Hippocampal formation (tissue), 2 donors: ENCODE results near the gene DACH1.
"Not testable (repeated sequence)": the region's sequence is repeated elsewhere in the genome, so short reads cannot be mapped to it uniquely, and the experiment has no call there.

ENCODE experiments used
- DNase-seq, 2 donors: peaks; one replicate each; lab custom pipeline; 2025; lab: John Stamatoyannopoulos, UW

The DACH1 gene

DNA sequence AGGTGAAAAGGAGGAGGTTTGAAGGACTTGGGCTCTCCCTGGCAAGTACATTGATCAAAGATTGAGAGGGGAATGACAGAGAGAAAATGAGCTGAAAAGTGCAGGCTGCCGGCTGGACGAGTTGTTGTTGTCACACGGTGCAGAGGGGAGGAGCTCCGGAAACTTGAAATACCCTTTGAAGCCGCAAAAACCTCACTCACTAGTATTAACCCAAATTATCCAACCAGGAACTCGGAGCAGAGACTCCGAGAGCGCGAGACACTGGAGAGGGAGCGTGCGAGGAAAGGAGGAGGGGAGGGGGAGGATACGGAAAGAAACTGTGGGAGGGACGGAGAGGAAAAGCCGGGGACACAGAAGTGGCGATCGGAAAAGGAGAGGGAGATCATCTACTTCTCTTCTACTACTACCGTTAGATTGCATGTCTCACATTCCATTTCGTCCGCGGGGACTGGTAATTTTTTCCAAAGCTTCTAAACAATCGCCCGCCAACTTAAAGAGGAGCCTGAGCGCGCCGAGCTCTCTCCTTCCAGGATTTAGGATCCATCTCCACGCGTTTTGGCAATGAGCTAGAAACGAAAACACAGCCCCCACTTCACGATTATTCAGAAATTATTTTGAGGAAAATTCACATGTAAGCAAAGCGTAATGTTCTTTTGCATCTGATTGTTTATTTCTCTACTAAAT, at the start of gene DACH1:
Gene DACH1 (minus strand): TSS at position 74 of the 684 bp plus-strand sequence.
- peak in 1 of 2 donors; percentile 5 for DNase-seq

DNA sequence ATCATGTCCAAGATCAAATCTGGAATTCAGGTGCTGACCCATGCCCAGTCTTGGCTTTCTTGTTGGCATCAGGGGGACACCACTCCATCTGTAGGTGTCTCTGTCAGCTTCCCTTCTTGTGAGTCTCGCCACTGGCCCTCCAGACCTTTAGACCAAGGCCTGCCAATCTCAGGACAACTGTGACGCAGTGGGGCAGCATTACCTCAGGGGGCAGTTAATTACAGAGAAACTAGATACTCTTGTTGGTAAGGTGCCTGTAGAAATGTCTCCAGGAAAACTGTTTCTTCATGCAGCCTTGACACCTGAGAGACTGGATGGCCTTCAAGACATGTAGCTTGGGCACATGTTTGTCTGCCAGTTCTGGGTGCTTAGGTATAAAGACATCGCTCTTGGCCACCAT, 46.7 kb upstream of the DACH1 start:
- no peak for DNase-seq

DNA sequence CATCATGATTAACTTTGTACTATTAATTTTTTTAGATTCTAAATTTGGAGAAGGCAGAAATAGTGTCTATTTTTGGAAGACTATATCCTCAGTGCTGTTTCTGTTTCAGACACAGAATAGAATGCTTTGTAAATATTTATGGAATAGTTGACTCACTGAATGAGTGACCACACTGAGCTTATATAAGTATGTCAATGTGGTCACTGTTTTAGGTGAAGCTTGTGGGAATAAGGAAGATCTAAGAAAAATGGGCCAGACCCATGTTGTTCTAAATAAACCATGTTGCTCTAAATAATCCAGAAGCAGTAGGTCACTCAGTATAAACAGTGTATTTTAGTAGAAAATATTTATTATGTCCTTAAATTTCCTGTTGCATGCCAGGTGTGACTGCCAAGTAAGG, 45.5 kb upstream of the DACH1 start:
- no peak for DNase-seq

DNA sequence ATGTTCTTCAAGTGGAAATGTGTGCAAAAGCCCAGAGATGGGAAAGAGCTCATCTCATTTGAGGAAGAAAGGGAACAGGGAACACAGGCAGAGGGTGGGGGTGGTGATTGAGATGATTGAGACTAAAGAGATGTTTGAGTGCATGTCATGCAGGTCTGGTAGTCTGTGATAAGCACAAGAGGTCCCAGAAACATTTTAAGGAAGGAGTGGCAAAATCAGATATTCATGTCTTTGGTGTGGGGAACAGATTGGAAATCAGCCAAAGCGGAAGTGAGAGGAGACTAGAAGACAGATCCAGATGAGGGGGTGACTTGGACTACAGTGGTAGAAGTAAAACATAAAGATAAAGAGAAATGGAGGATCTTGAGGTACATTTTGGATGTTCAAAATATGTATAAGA, 39.4 kb upstream of the DACH1 start:
- no peak for DNase-seq

DNA sequence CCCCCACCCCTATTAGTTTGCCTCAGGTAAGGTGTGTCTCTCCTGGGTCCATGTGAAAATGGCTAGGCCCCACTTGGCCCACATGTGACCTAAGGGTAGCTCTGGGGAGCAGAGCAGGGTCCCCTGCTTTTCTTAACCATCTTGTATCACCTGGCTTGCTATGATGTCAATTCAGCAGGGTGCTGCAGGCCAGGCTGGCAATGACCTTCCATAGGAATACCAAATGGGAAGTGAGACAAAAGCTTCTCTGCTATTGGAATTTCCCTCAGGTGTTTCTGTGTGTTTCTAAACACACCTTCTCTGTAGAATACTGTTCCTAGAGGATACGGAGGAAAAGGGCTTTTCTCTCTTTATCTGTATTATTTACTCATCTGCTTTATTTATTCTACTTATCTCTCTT, 35.7 kb upstream of the DACH1 start:
- DNase-seq, result no peak

DNA sequence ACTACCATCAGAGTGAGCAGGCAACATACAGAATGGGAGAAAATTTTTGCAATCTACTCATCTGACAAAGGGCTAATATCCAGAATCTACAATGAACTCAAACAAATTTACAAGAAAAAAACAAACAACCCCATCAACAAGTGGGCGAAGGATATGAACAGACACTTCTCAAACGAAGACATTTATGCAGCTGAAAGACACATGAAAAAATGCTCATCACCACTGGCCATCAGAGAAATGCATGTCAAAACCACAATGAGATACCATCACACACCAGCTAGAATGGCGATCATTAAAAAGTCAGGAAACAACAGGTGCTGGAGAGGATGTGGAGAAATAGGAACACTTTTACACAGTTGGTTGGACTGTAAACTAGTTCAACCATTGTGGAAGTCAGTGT, 26.5 kb upstream of the DACH1 start:
- not testable (repeated sequence) for DNase-seq

DNA sequence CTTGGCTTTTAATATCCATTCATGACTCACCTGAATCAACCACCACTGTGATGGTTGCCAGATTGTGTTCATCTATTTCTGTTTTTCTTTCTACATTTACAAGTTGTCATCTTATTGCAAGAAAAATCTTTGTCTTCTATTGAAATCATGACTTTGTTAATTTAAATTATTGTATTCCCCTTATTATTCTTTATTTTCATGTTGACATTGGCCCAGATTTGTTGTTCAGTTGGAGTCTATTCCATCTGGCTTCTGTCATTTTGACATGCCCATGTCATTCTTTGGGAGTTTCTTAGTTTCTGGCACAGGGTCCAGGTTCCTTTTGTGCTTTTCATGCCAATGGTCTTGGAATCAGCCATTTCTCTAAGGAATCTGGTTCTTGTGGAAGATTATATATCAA, 19.9 kb upstream of the DACH1 start:
- no peak for DNase-seq

DNA sequence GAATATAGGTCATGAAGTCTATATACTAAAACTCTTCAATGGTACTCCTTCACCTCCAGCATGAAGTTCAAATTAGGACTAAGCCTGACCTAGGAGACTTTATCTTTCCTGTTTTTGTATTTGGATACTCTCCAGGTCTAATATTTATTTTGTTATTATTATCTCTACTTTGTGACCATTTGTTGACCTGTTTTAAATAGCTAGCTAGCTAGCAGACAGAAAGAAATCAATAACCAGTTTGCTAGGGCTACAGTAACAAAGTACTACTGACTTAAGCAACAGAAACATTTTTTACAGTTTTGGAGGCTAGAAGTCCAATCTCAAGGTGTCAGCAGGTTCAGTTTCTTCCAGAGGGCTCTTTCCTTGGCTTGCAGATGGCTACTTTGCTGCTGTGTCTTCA, 15.1 kb upstream of the DACH1 start:
- no peak for DNase-seq

DNA sequence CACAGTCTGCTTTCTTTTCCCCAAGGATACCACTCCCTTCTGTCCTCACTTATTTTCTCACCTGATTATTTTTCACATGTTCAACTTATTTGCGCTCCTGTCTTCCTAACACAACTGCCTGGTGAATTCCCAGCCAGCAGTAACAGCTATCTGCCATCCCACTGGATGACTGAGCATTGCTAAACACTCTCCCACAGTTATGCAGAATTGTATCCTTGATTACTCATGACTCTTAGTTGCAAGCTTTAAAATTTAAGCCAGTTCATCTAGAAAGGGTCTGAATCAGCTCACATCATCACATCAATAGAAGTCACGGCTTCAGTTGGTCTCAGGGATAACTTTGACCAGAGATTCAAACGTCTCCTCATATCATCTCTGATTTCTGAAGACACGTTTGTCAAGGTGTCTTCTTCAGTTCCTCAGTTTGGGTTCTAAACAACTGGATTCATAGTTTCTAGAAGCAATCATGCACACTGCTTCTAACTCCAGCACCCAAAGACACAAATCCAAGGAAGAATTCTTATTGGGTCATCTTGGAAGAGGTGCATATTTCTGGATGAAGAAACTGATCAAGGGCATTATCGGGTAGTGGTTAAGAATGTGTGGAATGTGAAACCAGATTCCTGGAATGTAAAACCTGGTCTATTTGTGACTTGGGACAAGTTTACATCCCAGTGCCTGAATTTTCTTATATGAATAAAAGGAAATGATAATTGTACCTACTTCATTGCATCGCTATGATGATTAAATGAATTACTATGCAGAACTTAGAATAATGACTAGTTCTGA, 13.9 kb upstream of the DACH1 start:
- DNase-seq, result no peak

DNA sequence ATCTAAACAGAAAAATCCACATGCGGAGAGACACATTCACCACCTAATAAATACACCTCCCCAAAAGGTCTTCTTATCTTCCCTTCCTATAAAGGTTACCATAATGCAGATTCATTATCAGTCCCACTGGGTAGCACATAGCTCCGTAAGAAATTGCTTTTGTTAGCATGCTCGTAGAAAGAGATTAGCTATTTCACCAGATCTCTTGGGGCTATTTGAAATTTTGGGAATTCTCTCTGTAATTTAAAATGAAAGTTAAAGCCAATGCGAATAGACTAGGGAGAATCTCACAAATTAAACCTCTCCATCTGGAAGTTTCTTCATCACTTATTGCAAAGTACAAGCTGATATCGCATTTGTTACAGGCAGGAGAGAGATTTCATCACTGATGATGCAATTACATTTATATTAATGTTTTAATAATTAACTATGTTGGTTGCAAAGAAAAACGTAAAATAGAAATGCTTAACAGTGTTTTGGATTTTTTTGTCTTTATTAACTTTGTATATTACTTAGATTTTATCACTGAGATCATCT, 12.9 kb upstream of the DACH1 start:
- DNase-seq, result no peak

DNA sequence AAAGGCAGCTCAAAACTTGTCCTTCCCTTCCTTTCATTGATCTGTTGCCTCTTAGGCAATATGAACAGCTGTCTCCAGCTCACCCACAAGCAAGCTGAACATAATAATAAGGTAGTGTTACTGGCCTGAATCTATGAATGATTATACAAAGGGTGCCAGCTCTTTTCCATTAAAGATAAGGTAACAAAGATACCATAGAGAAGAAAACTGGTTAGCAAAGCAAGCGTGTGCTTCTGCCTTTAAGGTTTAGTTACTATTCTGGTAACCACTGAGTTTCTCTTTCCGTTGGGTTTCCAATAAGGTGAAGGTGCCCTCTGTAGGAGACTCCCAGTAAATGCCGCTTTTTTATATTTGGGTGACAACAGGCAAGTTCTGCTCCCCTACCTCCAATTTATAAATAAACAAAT, 12.1 kb upstream of the DACH1 start:
- peak in 1 of 2 donors; percentile 6 for DNase-seq

DNA sequence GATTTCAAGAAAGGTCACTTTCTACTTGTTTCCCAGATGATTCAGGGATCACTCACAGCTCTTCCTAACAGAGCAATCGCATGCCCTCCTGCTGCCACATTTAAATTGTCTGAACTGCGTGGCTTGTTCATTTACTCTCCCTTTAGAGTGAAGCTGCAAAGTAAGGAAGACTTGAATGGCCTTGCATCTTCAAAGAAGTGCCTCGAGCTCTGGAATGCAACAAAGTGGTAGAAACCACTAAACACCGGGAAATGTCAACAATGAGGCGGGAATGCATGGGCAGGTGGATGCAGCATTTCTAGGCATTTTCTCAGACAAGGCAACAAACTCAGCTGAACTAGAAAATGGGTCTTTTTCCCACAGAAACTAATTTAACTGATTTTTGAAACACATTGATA, 10.3 kb upstream of the DACH1 start:
- no peak for DNase-seq

DNA sequence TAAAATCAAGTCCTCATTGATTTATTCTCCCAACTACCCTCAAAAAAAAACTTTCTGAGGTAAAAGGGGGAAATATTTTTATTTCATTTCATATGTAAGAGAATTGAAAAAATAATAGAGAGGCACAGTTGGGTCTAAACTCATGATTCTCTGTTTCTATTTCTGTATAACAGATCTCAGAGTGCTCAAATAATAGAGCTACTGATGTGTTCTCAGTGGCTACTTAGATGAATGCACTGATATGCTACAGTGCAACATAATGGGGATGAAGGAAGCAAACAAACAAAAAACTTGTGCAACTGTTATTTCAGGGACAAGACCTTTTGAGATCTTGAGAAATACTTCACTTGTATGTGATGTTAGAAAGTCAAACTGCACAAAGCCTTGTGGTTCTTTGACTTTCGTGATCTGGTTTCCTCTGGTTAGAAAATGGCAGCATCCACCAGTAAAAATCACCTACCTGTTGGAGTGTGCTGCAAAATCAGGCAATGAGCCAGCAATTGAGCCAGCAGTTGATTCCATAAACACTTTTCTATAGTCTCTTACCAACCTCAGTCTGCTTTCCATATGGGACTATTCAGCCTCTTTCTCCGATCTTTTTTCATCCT, 9.7 kb upstream of the DACH1 start:
- no peak for DNase-seq

DNA sequence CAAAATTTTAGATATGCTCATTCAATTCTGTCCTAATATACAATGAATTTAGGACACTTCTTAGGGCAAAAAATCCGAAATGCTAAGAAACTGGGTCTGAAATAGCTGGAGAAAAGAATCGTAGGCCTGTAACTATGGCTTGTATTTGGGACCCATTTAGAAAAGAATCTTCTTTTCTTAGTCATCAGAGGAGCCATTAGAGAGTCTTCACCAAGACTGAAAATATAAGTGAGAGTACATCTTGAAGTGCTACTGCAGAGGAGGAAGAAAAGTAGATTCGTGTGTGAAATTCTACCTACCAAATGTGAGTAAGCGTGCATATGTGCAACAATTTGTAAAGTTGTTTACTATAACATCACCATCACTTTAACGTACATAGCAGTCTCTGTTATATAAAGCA, 8.8 kb upstream of the DACH1 start:
- no peak for DNase-seq

DNA sequence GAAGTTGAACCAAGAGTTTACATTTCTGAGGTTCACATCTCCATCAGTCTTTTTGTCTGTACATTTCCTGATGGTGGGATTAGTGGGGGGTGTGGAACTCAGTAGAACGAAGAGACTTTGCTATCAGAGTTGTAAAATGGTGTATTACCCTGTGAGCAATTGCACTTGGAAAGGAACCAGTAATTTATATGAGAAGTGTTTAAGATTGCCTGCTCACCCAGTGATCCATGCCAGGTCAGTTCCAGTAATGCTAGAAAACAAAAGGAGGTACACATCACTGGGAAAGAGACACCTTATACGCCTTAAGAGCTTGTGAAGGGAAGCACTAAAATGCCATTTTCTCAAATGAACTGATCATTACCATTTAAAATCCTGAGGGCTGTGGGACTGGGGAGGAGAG, 7.5 kb upstream of the DACH1 start:
- no peak for DNase-seq

DNA sequence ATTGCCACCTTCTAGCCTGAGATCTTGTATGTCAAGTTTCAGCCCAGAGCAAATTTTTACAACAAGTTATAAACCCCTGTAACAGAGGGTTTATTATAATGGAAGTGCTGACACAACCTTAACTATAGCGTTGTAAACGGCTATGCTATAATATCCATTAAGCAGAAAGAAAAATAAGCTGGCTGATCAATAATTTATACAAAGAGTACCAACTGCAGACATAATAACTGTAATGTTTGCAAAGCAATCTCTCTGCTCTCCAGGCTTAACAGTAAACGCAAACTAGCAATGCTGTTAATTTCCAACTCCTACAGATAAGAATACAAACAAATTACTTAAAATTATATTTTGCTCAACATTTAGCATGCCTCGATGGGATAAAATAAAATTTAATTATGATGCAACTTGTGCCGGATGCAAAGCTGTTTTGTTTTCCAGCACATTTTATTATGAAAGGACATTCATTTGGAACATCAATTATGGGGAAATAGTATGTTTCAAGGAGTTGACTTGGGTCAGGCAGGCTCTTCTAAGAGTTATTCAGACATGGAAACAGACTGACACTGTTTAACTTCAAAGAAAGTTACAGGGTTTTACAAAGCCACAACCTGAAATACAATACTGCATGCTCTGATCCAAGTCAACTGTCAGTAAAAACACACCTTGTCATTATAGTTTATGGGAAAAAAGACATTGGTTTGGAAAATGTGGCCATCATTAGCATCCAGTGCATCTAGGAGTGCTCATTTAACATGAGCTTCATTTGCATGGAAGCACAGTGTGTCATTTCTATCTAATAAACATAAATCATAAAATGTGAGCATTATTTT, 6.6 kb upstream of the DACH1 start:
- DNase-seq, result no peak

DNA sequence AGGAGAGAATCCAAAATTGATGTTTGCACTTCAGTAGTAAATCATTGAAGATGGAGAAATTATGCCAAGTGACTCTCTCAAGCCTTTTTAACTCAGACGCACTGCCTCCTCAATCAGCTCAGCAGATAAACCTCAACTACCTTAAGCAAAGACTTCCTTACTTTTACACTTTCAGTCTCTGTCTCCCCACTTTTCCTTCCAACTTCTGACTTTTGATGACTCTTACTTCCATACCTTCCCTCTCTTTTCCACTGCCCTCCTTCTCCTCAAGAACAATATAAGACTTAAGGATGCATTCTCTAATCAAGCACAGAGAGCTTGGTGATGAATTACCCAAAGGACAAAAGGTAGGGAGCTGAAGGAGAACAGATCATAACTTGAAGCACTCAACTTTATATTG, 4.8 kb upstream of the DACH1 start:
- no peak for DNase-seq

DNA sequence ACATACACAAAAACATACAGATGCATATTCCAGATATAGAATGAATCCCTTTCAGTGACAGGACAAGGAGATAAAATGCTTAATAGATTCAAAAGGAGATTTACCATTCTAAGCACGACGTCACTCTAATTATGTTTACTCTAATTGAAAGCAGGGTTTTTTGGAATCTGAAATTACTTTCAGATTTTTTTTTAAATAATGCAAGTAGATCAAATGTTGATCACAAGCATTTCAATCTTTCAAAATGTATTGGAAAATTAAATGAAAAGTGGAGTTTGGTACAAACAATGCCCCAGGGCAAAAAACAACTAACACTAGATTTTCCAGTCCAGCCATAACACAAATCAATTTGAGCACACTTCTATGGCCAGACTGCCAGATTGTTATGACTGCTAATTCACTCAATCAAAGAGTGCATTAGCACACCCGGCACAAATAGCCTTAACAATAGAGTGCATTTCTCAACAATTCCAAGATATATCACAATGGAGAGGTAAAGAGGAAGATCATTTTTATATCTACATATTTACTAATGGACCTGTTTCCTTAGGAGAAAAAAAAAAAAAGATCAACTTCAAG, 4.3 kb upstream of the DACH1 start:
- DNase-seq, result no peak

DNA sequence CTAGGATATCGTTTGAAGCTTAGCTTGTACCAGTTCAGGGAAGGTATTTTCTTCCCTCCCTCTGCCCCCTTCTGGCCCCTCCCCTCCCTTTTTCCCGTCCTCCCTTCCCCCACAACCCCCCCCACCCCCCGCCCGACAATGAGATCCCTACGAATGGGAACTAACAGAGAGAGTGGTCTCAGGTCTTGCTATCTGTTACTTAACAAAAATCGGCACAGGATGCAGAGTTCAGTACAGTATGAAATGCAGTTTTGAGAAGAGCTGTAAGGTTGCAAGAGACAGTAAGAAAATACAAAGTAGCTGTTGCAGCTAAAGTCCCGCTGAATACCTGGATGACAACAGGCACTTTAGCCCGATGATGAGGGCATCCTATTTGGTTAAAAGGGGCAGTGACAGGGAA, 3.1 kb upstream of the DACH1 start:
- no peak for DNase-seq

DNA sequence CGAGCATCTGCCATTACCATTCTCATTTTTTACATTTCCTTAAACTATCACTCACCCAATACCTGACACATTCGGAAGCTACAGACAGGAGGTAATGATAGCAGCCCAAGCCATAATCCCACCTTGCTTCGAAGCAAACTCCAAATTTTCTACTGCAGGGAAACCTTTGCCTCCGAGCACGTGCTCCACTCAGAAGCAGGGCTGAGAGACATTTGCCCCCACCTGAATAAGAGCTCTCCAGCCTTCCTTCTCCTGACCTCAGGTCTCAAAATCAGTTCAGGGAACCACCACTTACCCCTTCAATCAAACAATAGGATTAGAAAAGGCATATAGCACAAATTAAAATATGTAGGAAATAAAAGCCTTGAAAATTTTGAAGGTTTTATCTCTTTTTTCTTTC, 2.3 kb upstream of the DACH1 start:
- DNase-seq, result no peak

DNA sequence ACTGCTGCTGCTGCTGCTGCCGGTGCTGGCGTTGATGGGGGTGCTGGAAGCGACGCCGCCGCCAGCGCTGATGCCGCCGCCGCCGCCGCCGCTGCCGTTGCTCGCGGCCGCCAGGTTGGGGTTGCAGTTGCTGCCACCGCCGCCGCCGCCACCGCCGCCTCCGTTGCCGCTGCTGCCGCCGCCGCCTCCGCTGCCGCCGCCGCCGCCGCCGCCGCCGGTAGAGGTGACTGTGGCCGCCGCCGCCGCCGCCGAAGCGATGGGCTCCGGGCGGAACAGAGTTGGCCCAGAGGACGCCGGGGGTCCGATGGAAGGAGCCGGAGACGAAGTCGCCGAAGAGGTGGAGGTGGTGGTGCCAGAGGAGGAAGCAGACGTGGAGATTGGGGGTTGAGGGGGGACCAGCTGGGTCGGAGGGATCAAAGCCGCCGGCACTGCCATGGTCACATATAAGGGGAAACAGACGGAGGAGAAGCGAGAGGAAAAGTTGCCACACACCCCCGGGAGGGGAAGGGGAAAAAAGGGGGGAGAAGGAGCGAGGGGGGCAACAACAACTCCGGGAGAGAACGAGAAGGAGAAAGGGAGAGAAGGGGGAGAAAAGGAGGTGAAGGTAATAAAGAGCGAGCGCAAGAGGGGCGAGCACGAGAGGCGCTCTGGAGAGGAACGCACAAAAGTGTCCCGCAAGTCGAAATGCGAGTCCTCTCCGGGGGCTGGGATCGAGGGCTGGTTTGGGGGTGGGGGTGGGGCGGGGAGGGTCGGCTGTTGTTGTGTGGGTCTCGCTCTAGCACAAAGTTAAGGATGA, 471 bp downstream of the DACH1 start:
- no peak for DNase-seq
